ENCODE results near the gene NOC2L. TPM values are rescaled to one million over a fixed set of nuclear protein-coding genes. Genes with fewer than 3 reads are reported as not detected.

The NOC2L gene
- total RNA-seq, 1 experiment from 2014 or later = 130 TPM

- Histone ChIP-seq H3K23ac (ENCODE audit: insufficient read length, low read depth, low read length) (no peak overlapping the region), H3K4me2 (ENCODE audit: insufficient read depth, insufficient read length, low read length) (no peak overlapping the region), H3K56ac (ENCODE audit: insufficient read length, low read depth, low read length) (no peak overlapping the region), H2AFZ (ENCODE audit: low read length) (no peak overlapping the region), H4K91ac (ENCODE audit: insufficient read length, low read depth, low read length) (no peak overlapping the region), H3K79me2 (ENCODE audit: insufficient read depth, low read length) (no peaks in the 10 kb centered on the region), H3K27ac (ENCODE audit: insufficient read length, low read depth, low read length) (no peak overlapping the region), H3K14ac (ENCODE audit: insufficient read depth, low read length) (no peak overlapping the region; the same call in 1 of the 2 replicates), H3K18ac (ENCODE audit: insufficient read length, low read depth, low read length) (no peak overlapping the region), H3K9ac (ENCODE audit: extremely low read depth, insufficient read length, low read length) (no peak overlapping the region), H4K8ac (replicated peaks; ENCODE audit: insufficient read length, low read depth, low read length) (no peak overlapping the region), H3K27me3 (ENCODE audit: insufficient read depth, low read length) (peaks cover 11% of the 10 kb centered on the region; the same call in 1 of the 2 replicates), H3K23me2 (ENCODE audit: insufficient read length, low read depth, low read length, poor library complexity, severe bottlenecking) (peaks cover 2% of the 10 kb centered on the region), H2AK5ac (ENCODE audit: insufficient read length, low read length) (no peak overlapping the region), H4K5ac (ENCODE audit: insufficient read length, low read depth, low read length) (no peak overlapping the region), H4K20me1 (ENCODE audit: control insufficient read depth, insufficient read depth, insufficient read length) (no peaks in the 10 kb centered on the region), H3K4ac (ENCODE audit: low read depth, low read length) (no peak overlapping the region), H3K4me1 (ENCODE audit: insufficient read depth, low read length) (no peaks in the 10 kb centered on the region), H3K79me1 (ENCODE audit: insufficient read depth, low read depth, low read length, poor library complexity, severe bottlenecking) (no peaks in the 10 kb centered on the region), H2BK12ac (ENCODE audit: insufficient read length, low read depth, low read length) (no peak overlapping the region), H2BK5ac (ENCODE audit: insufficient read length, low read length) (no peak overlapping the region), H2BK20ac (ENCODE audit: low read depth, low read length, poor library complexity, severe bottlenecking) (no peak overlapping the region), H2BK15ac (ENCODE audit: low read depth, low read length) (no peak overlapping the region), H2BK120ac (ENCODE audit: low read depth, low read length, poor library complexity, severe bottlenecking) (no peak overlapping the region), H3T11ph (ENCODE audit: low read length) (no peak overlapping the region), H3K9me3 (ENCODE audit: control insufficient read depth, low read depth, low read length) (no peaks in the 10 kb centered on the region)
- no CpG with 5 or more reads among the region's 34 CpGs for WGBS (ENCODE audit: extremely low coverage, insufficient read length, low lambda C conversion rate)
- TF ChIP-seq, protein P1, sequence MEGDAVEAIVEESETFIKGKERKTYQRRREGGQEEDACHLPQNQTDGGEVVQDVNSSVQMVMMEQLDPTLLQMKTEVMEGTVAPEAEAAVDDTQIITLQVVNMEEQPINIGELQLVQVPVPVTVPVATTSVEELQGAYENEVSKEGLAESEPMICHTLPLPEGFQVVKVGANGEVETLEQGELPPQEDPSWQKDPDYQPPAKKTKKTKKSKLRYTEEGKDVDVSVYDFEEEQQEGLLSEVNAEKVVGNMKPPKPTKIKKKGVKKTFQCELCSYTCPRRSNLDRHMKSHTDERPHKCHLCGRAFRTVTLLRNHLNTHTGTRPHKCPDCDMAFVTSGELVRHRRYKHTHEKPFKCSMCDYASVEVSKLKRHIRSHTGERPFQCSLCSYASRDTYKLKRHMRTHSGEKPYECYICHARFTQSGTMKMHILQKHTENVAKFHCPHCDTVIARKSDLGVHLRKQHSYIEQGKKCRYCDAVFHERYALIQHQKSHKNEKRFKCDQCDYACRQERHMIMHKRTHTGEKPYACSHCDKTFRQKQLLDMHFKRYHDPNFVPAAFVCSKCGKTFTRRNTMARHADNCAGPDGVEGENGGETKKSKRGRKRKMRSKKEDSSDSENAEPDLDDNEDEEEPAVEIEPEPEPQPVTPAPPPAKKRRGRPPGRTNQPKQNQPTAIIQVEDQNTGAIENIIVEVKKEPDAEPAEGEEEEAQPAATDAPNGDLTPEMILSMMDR (conservative IDR thresholded peaks at IDR 0.05) = no peak
- Mint-ChIP-seq H3K27ac (no peak overlapping the region), H3K4me3 (no peak overlapping the region), H3K4me1 (peaks cover 5 to 7% of the 10 kb centered on the region in 2 experiments; a peak in 3 of 4 replicates), H3K9me3 (peaks cover 3 to 4% of the 10 kb centered on the region in 2 experiments; a peak in 3 of 5 replicates), H3K27me3 (ENCODE audit: low read depth) (peaks cover 66% of the 10 kb centered on the region), H3K36me3 (ENCODE audit: insufficient read depth in 1 of 3, low read depth in 3 of 3) (no peaks in the 10 kb centered on the region)
- DNase-seq = no peak
Measured at GRCh38 chr1:971751-972506, 12.9 kb upstream of the NOC2L start.

All from H9 (cell line).